Stimulated activated CD4-positive, alpha-beta T cell treated with anti-CD3 and anti-CD28 coated beads, Interleukin-12 subunit alpha, Interleukin-12 subunit beta, amount 100 ng/mL, for 24 hours (primary cell): ENCODE results near the gene JPT2.
"Not testable (repeated sequence)": the region's sequence is repeated elsewhere in the genome, so short reads cannot be mapped to it uniquely, and the experiment has no call there.

Experiments used
- DNase-seq, 2 experiments: peaks; one replicate each; pipeline ENCODE4 v3.0.0-alpha.2; 2020; ENCODE audit warnings: low read depth in 2 of 2

The JPT2 gene

GRCh38 chr16:1707193-1707790 is 29.2 kb downstream of the JPT2 start:
- no peak for DNase-seq

GRCh38 chr16:1708083-1708767 is 30.1 kb downstream of the JPT2 start:
- no peak for DNase-seq

DNA sequence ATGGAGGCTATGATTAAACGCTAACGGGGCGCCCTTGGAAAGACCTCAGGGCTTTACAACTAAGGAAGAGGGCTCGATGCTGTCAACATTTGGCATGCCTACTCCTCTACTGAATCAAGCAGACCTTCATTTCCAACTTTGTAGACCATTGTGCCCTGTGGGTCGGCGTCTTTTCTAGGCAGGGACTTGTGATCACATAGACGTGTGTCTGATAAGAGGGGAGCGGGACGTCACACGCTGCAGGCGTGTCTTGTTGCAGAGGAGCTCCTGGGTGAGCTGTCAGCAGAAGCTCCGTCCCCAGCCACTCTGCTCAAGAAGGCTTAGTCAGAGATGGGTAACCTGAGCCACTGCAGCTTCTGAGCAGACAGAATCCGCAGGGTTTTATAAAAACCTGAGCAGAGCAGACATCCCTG is 30.7 kb downstream of the JPT2 start:
- no peak for DNase-seq

GRCh38 chr16:1709356-1709755 is 31.3 kb downstream of the JPT2 start:
- DNase-seq: no peak

GRCh38 chr16:1710811-1711507 is 32.9 kb downstream of the JPT2 start:
- no peak for DNase-seq

GRCh38 chr16:1712791-1713261 is 34.7 kb downstream of the JPT2 start:
- no peak for DNase-seq

DNA sequence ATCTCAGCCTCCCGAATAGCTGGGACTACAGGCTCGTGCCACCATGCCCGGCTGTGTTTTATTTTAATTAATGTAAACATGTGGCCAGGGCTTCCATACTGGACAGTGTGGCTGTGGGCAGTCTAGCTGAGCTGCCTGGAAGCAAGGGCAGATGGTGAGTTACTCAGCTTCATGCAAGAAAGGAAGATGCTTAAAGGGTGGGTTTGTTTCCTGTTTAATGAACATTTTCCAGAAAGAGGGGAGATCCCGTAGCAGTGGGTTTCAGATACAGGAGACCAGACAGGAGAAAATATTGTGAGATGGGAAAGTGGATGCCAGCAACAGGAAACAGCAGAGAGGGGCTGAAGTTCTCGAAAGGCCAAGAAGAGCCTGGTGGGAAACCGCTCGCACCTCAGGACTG is 35.3 kb downstream of the JPT2 start:
- DNase-seq: no peak

- no peak for DNase-seq
Measured at GRCh38 chr16:1713933-1714332, 35.9 kb downstream of the JPT2 start.

DNA sequence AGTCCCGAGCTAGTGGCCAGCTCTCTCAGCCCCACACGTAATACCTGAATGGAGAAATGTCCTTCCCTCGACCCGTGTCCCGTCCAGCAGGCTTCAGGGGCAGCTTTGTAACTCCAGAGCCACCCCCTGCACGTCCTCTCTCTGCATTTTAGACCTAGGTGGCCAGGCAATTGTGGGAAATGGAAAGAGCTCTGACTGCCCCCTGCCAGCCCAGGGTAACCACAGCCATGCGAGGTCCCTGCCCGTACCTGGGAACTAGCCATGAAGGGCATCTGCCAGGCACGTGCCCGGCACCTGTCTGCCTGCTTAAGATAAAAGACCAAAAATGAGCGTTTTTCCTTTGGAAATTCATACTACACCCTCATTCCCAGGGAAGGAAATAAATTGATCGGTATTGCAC is 37.1 kb downstream of the JPT2 start:
- DNase-seq: no peak

GRCh38 chr16:1718236-1718635 is 40.2 kb downstream of the JPT2 start:
- not testable (repeated sequence) for DNase-seq

GRCh38 chr16:1719559-1720229 is 41.6 kb downstream of the JPT2 start:
- DNase-seq: not testable (repeated sequence)

DNA sequence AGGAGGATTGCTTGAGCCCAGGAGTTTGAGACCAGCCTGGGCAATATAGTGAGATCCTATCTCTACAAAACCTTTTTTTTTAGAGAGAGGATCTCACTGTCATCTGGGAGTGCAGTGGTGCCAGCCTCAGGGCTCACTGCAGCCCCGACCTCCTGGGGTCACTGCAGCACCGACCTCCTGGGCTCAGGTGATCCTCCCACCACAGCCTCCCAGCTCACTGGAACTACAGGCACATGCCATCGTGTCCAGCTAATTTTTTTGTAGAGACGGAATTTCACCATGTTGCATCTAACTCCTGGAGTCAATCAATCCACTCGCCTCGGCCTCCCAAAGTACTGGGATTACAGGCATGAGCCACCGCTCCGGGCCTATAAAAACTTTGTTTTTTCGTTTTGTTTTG is 43.3 kb downstream of the JPT2 start:
- DNase-seq: no peak

GRCh38 chr16:1723450-1724147 is 45.5 kb downstream of the JPT2 start:
- DNase-seq: peak in 1 of 2 experiments; percentile 28

DNA sequence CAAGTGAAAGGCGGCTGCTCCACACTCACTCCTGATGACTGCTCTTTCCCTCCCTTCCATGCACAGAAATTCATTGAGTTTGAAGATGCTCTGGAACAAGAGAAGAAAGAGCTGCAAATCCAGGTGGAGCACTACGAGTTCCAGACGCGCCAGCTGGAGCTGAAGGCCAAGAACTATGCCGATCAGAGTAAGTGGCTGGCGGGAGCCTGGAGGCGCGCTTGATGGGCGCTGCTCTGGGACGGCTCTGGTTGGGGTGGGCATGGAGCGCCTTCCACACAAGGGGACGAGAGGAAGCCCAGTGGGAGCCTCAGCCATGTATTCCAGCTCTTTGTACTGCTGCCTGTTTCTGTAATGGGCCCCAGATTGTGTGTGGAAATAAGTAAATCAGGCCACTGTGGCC is 46.4 kb downstream of the JPT2 start:
- no peak for DNase-seq

- DNase-seq: no peak
Measured at GRCh38 chr16:1726661-1727502, 48.8 kb downstream of the JPT2 start.

GRCh38 chr16:1727651-1728624 is 49.9 kb downstream of the JPT2 start:
- no peak for DNase-seq

DNA sequence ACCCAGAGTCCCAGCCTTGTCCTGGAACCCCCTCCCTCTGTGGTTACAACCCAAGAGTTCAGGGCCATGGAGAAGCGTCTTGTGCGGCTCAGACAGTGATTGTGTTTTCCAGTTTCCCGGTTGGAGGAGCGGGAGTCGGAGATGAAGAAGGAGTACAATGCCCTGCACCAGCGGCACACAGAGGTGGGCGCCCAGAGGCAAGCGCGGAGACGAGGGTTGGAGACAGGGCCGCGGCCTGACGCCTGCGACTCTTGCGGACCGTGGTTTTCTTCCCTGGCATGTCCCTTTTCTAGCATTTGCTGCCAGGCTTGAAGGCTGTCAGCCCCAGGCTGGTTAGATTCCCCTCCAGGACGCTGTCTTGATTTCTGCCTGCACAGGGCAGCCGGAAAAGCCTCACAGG is 50.9 kb downstream of the JPT2 start:
- no peak for DNase-seq

DNA sequence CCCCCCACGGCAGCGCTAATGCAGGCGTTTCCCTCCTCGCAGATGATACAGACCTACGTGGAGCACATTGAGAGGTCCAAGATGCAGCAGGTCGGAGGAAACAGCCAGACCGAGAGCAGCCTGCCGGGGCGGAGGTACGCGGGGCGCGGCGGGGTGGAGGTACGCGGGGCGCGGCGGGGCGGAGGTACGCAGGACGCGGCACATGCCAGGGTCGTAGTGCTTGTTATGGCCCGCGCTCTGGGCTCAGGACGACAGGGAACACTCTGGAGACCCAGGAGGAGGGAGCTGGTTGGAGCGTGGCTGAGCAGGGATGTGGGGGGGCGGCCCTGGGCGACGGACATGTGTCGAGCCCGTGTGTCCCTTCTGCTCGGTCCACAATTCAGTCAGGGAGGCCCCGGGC is 51.4 kb downstream of the JPT2 start:
- DNase-seq: no peak

- DNase-seq: no peak
Measured at GRCh38 chr16:1731073-1731472, 53.0 kb downstream of the JPT2 start.

GRCh38 chr16:1731603-1732002 is 53.5 kb downstream of the JPT2 start:
- DNase-seq: no peak
